Measurements from ENCODE around the gene PCDHA10. TPM values are rescaled to one million over a fixed set of nuclear protein-coding genes. Genes with fewer than 3 reads are reported as not detected.
A peak's percentile ranks its signal among the peaks of the same experiment; 100 is the strongest.
"Not testable (repeated sequence)": the region's sequence is repeated elsewhere in the genome, so short reads cannot be mapped to it uniquely, and the experiment has no call there.

Gene PCDHA10
- total RNA-seq, 2 donors from 2014 or later = 0.28 to 0.41 TPM

DNA sequence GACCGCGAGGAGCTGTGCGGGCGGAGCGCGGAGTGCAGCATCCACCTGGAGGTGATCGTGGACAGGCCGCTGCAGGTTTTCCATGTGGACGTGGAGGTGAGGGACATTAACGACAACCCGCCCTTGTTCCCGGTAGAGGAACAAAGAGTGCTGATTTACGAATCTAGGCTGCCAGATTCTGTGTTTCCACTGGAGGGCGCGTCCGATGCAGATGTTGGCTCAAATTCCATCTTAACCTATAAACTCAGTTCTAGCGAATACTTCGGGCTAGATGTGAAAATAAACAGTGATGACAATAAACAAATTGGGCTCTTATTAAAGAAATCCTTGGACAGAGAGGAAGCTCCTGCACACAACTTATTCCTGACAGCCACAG is 27.3 kb upstream of the PCDHA10 start:
- H3K36me3 ChIP-seq = no peaks in the 10 kb centered on the region
- H3K9me3 ChIP-seq = peaks cover 17% of the 10 kb centered on the region
- H3K4me3 ChIP-seq = peak overlapping the region; percentile 42
- no peak for ATAC-seq (ENCODE audit: insufficient number of reproducible peaks, low FRiP score, low read depth)
- H3K4me1 ChIP-seq (ENCODE audit: control insufficient read depth in 1 of 2, low read depth in 2 of 2) = no peaks in the 10 kb centered on the region
- no peak overlapping the region for H3K27ac ChIP-seq
- no peak for DNase-seq (ENCODE audit: low spot score)
- H3K27me3 ChIP-seq (replicated peaks; ENCODE audit: insufficient read depth) = no peaks in the 10 kb centered on the region
- TF ChIP-seq, protein P1, sequence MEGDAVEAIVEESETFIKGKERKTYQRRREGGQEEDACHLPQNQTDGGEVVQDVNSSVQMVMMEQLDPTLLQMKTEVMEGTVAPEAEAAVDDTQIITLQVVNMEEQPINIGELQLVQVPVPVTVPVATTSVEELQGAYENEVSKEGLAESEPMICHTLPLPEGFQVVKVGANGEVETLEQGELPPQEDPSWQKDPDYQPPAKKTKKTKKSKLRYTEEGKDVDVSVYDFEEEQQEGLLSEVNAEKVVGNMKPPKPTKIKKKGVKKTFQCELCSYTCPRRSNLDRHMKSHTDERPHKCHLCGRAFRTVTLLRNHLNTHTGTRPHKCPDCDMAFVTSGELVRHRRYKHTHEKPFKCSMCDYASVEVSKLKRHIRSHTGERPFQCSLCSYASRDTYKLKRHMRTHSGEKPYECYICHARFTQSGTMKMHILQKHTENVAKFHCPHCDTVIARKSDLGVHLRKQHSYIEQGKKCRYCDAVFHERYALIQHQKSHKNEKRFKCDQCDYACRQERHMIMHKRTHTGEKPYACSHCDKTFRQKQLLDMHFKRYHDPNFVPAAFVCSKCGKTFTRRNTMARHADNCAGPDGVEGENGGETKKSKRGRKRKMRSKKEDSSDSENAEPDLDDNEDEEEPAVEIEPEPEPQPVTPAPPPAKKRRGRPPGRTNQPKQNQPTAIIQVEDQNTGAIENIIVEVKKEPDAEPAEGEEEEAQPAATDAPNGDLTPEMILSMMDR (IDR thresholded peaks at IDR 0.05) = no peak

DNA sequence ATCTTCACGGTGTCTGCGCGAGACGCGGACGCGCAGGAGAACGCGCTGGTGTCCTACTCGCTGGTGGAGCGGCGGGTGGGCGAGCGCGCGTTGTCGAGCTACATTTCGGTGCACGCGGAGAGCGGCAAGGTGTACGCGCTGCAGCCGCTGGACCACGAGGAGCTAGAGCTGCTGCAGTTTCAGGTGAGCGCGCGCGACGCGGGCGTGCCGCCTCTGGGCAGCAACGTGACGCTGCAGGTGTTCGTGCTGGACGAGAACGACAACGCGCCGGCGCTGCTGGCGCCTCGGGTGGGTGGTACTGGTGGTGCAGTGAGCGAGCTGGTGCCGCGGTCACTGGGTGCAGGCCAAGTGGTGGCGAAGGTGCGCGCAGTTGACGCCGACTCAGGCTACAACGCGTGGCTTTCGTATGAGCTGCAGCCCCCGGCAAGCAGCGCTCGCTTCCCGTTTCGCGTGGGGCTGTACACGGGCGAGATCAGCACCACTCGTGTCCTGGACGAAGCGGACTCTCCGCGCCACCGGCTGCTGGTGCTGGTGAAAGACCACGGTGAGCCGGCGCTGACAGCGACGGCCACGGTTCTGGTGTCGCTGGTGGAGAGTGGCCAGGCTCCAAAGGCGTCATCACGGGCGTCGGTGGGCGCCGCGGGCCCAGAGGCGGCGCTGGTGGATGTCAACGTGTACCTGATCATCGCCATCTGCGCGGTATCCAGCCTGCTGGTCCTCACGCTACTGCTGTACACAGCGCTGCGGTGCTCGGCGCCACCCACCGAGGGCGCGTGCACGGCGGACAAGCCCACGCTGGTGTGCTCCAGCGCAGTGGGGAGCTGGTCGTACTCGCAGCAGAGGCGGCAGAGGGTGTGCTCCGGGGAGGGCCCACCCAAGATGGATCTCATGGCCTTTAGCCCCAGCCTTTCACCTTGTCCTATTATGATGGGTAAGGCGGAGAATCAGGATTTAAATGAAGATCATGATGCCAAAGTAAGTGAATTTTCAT is 25.9 kb upstream of the PCDHA10 start:
- not testable (repeated sequence) for H3K4me1 ChIP-seq (ENCODE audit: control insufficient read depth in 1 of 2, low read depth in 2 of 2); H3K27ac ChIP-seq; H3K36me3 ChIP-seq; H3K4me3 ChIP-seq; DNase-seq (ENCODE audit: low spot score); H3K27me3 ChIP-seq (replicated peaks; ENCODE audit: insufficient read depth); ATAC-seq (ENCODE audit: insufficient number of reproducible peaks, low FRiP score, low read depth)
- H3K9me3 ChIP-seq = peaks cover 28% of the 10 kb centered on the region

DNA sequence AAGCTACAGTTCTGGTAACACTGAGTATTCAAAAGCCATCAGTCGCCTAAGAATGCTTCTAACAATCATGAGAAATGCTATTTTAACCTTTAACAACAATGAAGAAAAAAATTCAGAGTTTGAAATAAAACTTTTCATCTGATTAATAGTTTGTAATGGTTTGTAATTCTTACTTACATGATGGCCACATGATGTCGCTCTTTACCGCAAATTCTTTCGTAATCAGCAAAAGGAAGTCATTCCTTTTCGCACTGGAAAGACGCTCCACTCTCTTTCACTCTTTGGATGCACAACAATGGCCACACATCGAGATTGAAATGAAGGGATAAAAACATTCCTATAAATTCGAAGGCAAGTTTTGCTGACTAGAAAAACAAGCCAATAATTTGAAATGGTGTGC is 21.7 kb upstream of the PCDHA10 start, which contains the start of gene PCDHA7:
TSS of gene PCDHA7 (plus strand) at position 277 of the 400 bp plus-strand sequence. CDS start at position 392, 115 bp downstream.
- TF ChIP-seq, protein P1 (IDR thresholded peaks at IDR 0.05) = no peak
- no peaks in the 10 kb centered on the region for H3K27me3 ChIP-seq (replicated peaks; ENCODE audit: insufficient read depth)
- H3K36me3 ChIP-seq = no peaks in the 10 kb centered on the region
- no peak for ATAC-seq (ENCODE audit: insufficient number of reproducible peaks, low FRiP score, low read depth)
- no peak within 1 kb of the TSS for H3K27ac ChIP-seq
- no peaks in the 10 kb centered on the region for H3K4me1 ChIP-seq (ENCODE audit: control insufficient read depth in 1 of 2, low read depth in 2 of 2)
- peak within 1 kb of the TSS; percentile 25 for H3K4me3 ChIP-seq
- DNase-seq (ENCODE audit: low spot score) = no peak
- H3K9me3 ChIP-seq = peaks cover 40% of the 10 kb centered on the region

GRCh38 chr5:140834439-140835008 is 21.2 kb upstream of the PCDHA10 start:
- ATAC-seq (ENCODE audit: insufficient number of reproducible peaks, low FRiP score, low read depth) = not testable (repeated sequence)
- H3K9me3 ChIP-seq = peaks cover 36% of the 10 kb centered on the region

GRCh38 chr5:140835622-140836510 is 19.8 kb upstream of the PCDHA10 start:
- no peaks in the 10 kb centered on the region for H3K4me1 ChIP-seq (ENCODE audit: control insufficient read depth in 1 of 2, low read depth in 2 of 2)
- H3K27ac ChIP-seq = no peak overlapping the region
- DNase-seq (ENCODE audit: low spot score) (no peak), ATAC-seq (ENCODE audit: insufficient number of reproducible peaks, low FRiP score, low read depth) (no peak)
- H3K36me3 ChIP-seq = no peaks in the 10 kb centered on the region
- H3K9me3 ChIP-seq = peaks cover 43% of the 10 kb centered on the region
- no peaks in the 10 kb centered on the region for H3K27me3 ChIP-seq (replicated peaks; ENCODE audit: insufficient read depth)
- H3K4me3 ChIP-seq = no peak overlapping the region
- TF ChIP-seq, protein P1 (IDR thresholded peaks at IDR 0.05) = no peak

More at GRCh38 chr5:140834439-140835008, 21.2 kb upstream of the PCDHA10 start:
- peak overlapping the region; percentile 25 for H3K4me3 ChIP-seq
- not testable (repeated sequence) for H3K27me3 ChIP-seq (replicated peaks; ENCODE audit: insufficient read depth); H3K36me3 ChIP-seq; H3K4me1 ChIP-seq (ENCODE audit: control insufficient read depth in 1 of 2, low read depth in 2 of 2); DNase-seq (ENCODE audit: low spot score); H3K27ac ChIP-seq
